Measurements from ENCODE around the gene PGBD1.

The PGBD1 gene, protein sequence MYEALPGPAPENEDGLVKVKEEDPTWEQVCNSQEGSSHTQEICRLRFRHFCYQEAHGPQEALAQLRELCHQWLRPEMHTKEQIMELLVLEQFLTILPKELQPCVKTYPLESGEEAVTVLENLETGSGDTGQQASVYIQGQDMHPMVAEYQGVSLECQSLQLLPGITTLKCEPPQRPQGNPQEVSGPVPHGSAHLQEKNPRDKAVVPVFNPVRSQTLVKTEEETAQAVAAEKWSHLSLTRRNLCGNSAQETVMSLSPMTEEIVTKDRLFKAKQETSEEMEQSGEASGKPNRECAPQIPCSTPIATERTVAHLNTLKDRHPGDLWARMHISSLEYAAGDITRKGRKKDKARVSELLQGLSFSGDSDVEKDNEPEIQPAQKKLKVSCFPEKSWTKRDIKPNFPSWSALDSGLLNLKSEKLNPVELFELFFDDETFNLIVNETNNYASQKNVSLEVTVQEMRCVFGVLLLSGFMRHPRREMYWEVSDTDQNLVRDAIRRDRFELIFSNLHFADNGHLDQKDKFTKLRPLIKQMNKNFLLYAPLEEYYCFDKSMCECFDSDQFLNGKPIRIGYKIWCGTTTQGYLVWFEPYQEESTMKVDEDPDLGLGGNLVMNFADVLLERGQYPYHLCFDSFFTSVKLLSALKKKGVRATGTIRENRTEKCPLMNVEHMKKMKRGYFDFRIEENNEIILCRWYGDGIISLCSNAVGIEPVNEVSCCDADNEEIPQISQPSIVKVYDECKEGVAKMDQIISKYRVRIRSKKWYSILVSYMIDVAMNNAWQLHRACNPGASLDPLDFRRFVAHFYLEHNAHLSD

DNA sequence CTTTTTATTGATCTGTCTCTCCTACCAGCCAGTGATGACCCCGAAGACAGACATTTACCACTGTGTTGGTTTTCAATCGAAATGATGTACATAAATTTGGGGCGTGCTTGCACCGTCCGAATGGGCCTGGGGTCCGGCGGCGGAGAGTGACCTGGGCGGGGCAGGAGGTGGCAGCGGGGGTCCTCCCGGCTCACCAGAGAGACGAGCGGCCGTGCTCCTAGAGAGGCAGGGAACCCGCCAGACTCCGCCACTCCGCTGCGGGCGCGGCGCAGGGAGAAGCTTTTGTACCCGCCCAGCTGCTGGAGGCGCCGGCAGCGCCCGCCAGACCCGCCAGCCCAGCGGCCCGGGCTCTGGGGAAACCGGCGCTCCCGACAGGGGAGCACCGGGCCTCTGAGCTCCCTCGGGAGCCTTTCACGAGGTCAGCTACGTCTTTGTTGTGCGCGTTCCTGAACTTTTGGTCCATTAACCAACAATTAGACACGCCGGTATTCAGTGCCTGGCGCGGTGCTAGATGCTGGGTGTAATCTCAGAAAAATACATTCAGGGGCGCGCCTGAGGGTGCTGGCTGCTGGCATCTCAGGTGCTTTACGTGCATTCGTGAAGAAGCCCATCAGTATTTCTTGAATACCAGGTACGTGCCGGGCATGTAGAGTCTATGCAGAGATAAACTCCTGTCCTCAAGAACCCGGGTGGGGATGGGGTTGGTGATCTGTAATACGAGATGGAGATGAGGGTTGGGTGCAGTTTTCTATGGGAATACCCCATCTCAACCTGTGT is at the start of gene PGBD1:
TSS of gene PGBD1 (plus strand) at position 285 of the 777 bp plus-strand sequence. CDS start 2,242 bp downstream, outside the sequence.
- peak; percentile 39 for DNase-seq (ENCODE audit: low read depth, low spot score)

DNA sequence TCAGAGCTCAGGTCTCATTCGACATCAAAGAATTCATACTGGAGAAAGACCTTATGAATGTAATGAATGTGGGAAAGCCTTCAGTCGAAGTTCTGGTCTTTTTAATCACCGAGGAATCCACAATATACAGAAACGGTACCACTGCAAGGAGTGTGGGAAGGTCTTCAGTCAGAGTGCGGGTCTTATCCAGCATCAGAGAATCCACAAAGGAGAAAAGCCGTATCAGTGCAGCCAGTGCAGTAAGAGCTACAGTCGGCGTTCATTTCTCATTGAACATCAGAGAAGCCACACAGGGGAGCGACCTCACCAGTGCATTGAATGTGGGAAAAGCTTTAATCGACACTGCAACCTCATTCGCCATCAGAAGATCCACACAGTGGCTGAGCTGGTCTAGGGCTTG is 48.6 kb upstream of the PGBD1 start:
- DNase-seq (ENCODE audit: low read depth, low spot score): no peak

DNA sequence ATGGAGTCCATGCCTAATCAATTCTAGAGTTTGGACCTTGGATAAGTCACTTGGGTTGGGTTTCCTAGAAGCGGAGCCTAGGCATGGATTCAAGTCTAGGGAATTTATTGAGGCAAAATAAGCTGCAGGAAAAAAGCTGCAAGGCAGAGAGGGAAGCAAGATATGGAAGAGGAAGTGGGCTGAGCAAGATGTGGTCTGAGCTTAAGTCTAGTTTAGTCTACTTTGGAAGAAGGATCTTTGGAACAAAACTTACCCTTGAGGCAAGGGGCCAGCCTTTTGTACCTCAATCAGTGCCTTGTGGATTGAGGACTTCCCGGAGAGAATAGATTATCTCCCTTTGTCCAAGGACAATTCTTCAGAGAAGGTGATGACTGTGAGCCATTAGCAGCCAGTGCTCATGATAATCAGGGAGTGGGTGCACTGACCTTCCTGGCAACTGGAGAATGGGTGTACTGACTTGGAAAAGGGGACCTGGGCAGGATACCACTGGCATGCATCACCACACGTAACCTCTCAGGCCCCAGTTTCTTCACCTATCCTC is 45.4 kb upstream of the PGBD1 start:
- DNase-seq (ENCODE audit: low read depth, low spot score): no peak

DNA sequence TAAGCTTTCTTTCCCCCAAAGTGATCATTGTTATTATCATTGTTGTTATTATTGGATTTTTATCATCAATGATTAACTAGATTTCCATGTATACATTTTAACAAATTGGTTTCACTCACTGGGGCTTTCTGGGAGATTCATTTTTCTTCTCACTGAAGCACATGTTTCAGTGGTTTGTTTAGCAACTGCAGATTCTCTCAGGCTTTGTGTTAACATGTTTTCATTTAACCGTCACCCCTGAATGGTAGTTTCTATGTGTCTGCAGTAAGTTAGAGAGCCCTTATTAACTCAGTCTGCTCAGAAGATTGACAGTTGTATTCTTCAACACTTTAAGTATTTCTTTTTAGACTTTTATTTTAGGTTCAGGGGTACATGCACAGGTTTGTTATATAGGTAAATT is 41.7 kb upstream of the PGBD1 start:
- DNase-seq (ENCODE audit: low read depth, low spot score): no peak

DNA sequence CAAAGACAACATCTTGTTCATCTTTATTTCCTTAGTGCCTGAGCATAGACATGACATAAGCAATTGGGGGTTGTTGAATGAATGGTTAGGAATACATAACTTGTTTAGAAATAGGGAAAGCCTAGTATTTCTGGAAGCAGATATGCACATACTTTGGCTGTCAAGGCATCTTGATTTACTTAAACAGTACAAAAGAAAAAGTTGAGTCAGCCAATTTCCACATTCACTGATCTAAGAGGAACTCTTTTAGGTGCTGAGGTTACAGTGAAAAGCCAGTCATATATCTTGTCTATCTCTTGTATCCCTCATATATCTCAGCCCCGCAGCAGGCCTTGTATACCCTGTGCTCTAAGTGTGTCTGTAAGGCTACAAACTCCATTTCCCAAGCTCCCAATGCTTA is 40.9 kb upstream of the PGBD1 start:
- no peak for DNase-seq (ENCODE audit: low read depth, low spot score)

DNA sequence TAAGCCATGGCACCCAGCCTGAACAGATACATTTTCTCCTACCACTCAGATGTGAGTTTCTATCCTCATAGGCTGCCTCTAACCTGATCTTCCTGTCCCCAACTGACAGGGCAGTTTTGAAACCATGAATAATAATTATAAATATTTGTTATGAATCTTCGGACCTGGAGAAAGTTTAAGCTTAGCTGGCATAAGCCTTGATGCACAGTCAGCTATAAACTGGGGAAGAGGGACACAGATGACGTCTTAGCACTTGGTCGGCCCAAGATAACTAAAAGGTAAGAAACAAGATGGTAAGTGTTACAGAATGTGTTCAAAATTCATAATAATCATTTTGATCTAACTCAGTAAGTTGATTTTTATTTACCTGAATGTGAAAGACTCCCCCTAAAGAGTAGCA is 37.4 kb upstream of the PGBD1 start:
- DNase-seq (ENCODE audit: low read depth, low spot score): no peak

DNA sequence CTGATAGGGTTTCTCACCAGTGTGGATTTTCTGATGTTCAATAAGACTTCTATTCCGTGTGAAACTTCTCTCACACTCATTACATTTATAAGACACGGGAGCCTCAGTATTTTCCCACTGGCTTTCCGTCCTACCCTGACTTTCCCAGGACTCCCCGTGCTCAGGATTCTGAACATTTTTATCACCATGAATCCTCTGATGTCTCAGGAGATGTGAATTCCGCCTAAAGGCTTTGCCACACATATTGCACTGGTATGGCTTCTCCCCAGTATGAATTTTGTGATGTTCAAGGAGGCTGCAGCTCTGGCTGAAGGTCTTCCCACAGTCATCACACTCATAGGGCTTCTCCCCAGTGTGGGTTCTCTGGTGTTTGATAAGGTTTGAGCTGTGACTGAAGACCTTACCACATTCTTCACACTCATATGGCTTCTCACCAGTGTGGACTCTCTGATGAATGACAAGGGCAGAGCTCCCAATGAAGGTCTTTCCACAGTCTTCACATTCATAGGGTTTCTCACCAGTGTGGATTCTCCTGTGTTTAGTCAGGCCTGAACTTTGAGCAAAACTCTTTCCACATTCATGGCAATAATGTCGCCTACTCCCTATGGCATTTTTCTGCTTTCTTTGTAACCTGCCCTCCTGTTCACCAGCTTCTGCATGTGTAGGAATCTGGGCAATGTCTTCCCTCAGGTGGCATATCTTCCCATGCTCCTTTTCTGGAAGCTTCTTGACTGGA is 36.0 kb upstream of the PGBD1 start:
- no peak for DNase-seq (ENCODE audit: low read depth, low spot score)

DNA sequence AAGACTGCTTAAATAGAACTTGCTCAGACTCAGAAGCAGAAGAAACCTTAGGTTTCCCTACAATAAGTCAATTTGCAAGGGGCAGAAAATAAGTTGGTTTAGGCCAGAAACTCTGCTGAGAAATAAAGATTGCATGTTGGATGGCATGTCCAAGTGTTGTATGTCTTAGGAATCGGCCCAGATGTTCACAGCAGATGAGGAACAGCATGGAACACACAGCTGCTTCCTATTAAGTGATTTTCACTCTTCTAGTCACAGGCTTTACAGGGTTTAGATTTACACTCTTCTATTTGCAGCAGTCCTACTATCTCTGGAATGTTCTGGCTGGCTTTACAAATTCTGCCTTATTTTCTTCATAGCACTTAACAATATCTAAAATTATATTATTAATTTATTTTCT is 32.5 kb upstream of the PGBD1 start:
- no peak for DNase-seq (ENCODE audit: low read depth, low spot score)

DNA sequence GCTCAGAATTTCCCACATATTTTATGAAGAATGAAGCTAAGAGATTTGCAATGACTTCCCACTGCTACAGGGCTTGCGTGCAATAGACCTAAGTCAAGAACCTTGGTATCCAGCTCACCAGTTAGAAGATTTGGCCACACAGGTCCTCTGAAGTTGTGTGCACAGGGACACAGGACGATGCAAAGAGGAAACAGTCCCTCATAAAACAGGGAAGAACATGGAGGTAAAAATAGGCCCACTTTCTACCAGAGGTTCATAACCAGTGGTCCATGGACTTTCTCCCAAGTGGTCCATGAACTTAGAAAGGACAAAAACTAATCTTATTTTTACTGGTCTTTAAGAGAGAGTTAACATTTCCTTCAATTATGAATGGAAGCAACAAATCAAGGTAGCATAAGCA is 30.6 kb upstream of the PGBD1 start:
- no peak for DNase-seq (ENCODE audit: low read depth, low spot score)

DNA sequence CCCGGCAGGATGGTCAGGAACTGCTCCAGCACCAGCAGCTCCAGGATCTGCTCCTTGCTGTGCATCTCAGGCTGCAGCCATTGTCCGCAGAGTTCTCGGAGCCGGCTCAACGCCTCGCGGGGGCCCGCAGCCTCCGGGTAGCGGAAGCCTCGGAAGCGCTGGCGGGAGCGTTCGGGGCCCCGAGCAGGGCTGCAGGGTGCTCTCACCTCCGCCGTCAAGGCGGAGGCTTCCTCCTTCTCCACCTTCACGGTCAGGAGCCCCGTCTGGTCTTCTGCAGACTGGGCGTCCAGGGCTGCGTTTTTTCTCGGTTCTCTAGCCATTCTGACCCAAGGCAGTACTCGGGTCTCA is 29.7 kb upstream of the PGBD1 start:
- DNase-seq (ENCODE audit: low read depth, low spot score): no peak

DNA sequence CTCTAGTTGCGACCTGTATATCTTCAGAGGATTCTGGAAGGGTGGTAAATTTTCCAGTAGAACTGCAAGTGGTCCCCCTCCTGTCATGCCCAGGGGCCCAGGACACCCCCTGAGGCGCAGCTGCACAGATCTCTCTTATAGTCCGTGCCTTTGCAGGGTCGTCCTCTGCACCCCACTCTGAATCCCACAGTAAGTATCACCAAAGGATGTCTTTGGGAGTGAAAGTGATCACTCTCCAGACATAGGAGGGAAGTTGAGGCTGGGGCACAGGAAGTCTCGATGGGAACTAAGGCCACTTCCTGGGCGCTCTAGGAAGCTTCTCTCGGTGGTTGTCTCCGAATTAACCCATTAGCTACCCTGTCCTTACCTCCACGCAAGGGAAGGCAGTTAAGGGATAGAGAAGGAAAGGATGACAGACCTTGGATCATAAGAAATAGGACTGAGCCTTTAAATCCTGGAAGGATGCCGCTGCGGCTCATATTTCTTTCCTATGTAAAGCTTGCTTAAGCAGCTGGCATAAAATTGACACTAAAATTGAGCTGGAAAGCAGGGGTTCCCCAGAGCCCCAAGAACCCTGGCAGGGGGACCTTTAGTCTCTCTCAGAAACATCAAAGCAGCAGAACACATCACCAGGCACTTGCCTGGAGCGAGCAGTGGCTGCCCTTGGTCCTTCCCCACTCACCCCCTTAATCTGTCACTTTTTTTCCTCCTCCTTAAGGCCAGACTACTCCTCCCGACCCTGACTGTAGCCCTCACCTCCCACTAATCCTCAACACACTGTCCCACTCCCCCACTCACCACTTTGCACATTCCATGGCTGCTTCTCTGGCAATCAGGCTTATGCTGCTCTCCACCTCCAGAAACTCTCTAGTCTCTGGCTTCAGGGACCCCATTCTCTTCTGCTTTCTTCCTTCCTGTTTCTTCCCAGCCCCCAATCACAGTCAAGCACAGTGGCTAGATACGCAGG is 29.1 kb upstream of the PGBD1 start, which contains the start of gene ZKSCAN4:
TSS of gene ZKSCAN4 (minus strand) at position 261 of the 967 bp plus-strand sequence. CDS start 289 bp downstream, outside the sequence.
- DNase-seq (ENCODE audit: low read depth, low spot score): peak; percentile 69

DNA sequence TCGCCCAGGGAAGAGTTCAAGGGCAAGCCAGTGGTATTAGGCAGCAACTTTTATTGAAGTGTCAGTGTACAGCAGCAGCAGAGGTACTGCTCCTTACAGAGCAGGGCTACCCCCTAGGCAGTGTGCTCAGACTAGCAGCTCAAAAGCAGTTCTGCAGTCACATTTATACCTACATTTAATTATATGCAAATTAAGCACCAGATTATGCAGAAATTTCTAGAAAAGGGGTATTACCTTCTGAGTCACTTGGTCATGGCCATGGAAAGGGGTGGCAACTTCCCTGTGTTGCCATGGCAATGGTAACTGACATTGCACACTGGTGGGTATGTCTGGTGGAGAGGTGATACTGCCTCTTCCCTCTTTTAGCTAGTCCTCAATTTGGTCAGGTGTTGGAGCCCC is 27.3 kb upstream of the PGBD1 start:
- DNase-seq (ENCODE audit: low read depth, low spot score): no peak

DNA sequence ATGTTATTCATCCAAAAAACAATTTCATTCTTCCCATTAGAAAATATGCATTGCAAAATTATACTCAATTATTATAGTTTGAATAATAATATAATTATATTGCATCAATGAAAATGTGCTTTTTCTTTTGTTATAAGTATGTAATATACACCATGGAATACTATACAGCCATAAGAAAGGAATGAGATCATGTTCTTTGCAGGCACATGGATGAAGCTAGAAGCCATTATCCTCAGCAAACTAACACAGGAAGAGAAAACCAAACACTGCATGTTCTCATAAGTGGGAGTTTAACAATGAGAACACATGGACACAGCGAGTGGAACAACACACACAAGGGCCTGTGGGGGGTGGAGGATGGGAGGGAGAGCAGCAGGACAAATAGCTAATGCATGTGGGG is 24.3 kb upstream of the PGBD1 start:
- DNase-seq (ENCODE audit: low read depth, low spot score): no peak

DNA sequence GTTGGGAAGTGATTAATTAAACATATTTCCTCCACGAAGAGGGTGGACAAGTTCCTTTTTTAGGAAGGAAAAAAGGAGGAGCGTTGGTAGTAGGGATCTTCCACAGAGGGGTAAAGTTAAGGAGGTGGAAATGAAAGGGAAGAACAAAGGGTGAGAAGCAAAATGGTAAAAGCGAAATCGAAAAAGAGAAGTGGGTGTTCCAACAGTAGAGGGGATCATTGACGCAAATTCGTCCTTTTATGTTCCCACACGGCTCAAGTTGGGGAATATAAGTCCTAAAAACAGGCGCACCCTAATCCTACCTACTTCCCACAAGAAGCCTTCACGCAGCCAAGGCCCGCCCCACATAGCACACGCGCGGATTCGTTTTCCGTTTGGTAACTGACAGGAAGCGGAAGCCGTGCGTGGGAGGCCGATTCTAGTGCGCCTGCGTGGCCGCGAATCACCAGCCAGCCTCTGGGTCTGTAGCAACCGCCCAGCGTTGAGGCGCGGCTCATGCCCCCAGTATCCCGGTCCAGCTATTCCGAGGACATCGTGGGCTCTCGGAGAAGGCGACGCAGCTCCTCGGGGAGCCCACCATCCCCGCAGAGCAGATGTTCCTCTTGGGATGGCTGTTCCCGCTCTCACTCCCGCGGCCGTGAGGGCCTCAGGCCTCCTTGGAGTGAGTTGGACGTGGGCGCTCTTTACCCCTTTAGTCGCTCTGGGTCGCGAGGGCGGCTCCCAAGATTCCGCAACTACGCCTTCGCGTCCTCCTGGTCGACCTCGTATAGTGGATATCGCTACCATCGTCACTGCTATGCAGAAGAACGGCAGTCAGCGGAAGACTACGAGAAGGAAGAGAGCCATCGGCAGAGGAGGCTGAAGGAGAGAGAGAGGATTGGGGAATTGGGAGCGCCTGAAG is 22.2 kb upstream of the PGBD1 start, which contains the start of gene NKAPL:
TSS of gene NKAPL (plus strand) at position 421 of the 901 bp plus-strand sequence. CDS start at position 496, 75 bp downstream.
- DNase-seq (ENCODE audit: low read depth, low spot score): no peak

DNA sequence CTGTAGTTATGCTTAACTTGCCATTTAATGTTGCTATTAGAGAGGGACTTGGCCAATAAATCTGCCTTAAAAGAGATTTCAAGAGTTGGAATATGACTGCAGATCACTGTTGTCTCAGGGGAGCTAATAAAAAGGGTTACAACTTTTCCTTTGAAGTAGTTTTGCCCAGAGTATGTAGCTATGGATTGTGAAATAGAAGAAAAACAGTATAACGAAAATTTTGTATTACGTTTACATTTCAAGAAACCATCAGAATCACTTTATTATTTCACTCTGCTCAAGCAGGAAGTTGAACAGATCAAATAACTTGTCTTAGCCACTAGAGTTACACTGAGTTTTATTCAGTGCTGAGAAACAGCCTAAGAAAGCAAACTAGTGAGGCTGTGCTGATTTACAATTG is 17.4 kb upstream of the PGBD1 start:
- DNase-seq (ENCODE audit: low read depth, low spot score): no peak

DNA sequence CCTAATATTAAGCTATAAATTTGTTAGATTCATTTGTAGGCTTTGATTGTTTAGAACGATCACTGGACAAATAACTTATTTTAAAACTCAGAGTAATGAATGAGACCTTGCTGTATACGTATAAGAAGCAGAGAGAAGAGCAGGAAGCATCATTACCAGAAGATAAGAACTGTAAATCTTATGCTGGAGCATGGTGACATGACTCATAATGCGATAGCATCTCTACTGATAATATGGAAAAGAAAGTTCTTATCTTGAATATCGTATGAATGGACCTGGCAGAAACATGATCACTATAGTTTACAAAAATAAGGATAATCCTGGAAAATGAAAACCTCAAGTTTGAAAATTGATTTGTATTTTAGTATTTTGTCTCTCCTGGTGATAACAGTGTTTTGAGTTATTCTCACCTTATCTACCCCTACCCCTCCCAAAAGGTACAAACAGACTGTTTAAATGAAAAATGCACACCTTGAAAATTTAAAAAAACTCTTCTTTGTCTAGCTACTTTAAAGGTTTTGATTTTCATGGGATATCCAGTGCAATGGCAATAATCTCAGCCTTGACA is 16.5 kb upstream of the PGBD1 start:
- no peak for DNase-seq (ENCODE audit: low read depth, low spot score)

DNA sequence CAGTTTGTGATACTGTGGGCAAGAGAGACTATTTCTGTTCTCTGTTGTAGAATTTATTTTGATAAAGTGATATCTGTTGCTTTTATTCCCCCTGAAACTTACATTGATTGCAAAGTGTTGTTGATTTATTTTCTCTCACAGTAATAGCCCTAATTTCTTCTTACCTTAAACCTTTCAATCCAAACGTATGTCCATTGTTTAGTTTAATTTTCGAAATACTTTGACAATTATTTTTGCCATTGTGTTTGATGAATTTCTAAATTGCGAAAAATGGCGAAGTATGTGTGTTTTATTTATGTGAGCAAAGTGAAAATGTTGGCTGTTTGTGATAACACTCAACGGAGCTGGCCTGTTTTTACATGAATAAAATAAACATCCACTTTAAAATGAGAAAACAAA is 14.8 kb upstream of the PGBD1 start:
- DNase-seq (ENCODE audit: low read depth, low spot score): no peak

DNA sequence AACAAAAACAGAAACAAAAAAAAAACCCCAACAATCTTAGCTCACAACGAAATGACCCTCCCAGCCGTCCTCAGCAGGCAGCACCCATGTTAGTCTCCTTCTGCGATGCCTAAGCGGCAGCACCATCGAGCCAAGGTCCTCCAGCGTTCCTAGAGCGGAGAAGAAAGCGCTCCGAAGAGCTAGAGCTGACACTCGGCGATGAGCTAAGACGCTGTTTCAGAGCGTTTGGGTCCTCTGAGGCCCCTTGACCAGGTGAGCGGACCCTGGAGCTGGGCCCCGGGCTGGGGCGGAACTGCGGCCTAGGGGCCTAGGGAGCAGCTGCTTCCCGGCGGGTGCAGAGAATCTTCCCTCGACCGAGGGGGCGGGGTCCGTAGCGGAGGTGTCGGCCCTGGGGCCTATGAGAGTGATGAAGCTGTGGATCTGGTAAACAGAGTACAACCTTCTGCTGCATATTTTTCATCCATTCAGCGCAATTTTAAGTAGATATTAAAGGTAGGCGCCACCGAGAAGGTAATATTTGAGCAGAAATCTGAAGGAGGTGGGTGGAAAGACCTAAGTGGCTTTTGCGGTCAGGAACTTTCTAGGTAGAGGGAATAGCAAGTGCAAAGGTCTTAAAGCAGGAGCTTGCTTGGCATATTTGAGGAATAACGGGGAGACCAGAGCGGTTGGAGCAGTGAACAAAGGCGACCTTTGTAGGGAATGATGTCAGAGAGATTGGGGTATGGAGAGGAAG is 14.2 kb upstream of the PGBD1 start, which contains the start of gene ZSCAN26:
TSS of gene ZSCAN26 (plus strand) at position 182 of the 733 bp plus-strand sequence. CDS start 4,777 bp downstream, outside the sequence.
- DNase-seq (ENCODE audit: low read depth, low spot score): peak; percentile 75
